ENCODE measurements around the gene SLC38A8.

SLC38A8 gene

DNA sequence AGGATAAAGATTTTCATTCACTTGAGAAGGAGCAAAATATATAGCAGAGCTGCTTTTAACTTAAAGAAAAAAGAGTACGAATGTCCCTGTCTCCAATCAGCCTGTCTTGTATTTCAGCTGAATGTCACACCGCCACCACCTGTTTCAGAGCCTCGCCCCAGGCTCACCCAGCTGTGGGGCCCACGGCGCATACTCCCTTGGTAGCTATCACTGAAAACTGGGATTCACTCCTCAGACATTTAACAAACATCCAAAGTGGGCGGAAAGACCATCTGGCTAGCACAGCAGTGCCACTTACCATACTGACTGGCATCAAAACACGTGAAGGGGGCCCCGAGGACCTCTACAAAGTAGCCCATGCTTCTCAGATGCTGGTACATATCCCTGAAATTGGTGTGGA is 25.4 kb upstream of the SLC38A8 start:
- DNase-seq: no peak

GRCh38 chr16:84067640-84068039 is 25.0 kb upstream of the SLC38A8 start:
- no peak for DNase-seq

GRCh38 chr16:84065536-84066132 is 23.0 kb upstream of the SLC38A8 start:
- peak; percentile 47 for DNase-seq

DNA sequence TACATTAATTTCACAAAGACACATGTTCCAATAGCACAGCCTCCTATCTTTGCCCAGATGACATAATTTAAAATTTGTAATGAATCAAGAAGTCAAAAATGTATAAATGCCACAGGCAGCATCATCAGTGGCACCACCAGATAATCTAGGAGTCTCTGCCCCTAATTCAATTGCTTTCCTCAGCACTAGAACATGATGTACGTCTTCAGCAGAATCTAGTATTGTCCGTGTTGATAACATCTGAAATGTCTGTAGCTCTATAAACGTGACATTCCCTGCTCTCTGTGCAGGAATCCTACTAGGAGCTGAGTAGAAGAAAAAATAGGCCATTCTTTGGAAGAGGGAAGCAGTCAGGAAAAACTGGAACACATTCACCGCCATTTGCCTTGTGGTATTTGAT is 21.4 kb upstream of the SLC38A8 start:
- no peak for DNase-seq

- peak; percentile 66 for DNase-seq
Observed at GRCh38 chr16:84062734-84063640, 20.4 kb upstream of the SLC38A8 start.

- DNase-seq: no peak
Observed at GRCh38 chr16:84061236-84061819, 18.7 kb upstream of the SLC38A8 start.

DNA sequence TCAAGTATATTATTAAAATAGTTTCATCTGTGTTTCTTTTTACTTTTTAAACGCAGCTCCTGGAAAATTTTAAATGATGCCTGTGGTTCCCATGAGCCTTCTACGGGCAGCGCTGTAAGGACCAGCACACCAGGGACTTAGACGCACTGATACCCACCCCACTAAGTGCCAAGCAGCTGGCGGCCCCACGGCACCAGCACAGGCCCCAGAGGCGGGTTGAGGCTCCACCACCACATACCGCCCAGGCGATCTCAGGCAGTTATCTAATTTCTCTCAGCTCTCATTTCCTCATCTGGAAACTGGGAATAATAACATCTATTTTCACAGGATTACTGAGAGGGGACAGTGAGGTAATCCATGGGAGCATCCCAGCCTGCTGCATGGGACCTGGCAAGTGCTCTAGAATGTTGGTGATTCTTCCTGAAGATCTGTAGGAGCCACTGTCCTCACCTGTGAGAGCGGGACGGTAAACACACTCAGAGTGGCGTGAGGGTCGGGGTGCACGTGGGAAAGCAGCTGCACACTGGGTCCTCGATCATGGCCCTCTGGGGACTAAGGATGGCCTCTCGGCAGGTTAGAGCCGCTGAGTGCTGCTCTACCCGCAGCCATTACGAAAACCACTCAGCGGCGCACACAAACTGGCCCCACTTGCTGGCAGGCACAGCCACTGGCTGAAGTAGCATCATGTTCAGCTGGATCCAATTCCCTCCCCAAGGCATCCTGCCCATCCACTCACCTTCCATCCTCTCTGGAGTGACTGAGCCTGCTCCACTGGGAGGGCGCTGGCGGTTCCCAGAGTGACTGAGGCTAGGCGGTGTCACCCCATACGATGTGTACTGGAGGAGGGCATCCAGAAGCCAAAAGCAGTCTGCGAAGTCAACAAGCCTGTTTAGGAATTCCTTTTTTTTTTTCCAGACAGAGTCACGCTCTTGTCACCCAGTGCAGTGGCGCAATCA is 17.6 kb upstream of the SLC38A8 start:
- DNase-seq: no peak

DNA sequence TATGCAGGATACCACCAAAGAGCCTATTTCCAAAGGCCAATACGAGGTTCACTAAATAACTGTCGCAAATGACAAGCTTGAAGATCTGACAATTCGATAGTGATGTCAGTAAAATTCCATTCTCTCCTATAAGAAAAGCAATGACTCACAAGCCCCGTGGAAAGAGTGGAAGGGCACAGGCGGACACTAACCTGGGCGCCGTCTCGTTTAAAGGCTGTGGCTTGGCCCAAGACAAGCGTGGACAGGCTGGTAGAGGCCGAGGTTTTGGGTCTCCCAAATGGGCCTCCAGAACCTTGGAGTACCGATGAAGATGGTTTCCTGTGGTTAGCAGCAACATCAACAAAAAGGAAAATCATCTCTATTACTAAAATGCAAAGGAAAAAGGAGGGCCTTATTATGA is 16.5 kb upstream of the SLC38A8 start:
- no peak for DNase-seq

GRCh38 chr16:84058664-84059063 is 16.1 kb upstream of the SLC38A8 start:
- DNase-seq: no peak

DNA sequence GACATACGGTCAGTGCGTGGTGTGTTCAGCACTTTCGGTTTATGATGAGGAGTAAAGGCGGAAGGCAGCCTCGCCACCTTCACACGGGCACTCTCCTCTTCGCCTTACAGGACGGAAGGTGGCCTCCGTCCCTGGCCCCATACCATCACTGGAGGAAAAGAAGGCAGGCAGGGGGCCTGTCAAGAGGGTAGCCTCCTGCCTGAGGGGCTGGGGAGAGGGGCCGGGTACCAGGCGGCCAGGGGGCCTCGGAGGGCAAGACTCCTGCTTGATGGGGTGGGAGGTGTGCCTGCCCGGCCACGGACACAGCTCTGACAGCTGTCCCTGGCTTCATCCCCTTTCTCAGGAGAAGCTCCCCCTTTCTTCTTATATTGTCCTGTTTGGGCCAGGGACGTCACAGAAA is 15.6 kb upstream of the SLC38A8 start:
- no peak for DNase-seq

DNA sequence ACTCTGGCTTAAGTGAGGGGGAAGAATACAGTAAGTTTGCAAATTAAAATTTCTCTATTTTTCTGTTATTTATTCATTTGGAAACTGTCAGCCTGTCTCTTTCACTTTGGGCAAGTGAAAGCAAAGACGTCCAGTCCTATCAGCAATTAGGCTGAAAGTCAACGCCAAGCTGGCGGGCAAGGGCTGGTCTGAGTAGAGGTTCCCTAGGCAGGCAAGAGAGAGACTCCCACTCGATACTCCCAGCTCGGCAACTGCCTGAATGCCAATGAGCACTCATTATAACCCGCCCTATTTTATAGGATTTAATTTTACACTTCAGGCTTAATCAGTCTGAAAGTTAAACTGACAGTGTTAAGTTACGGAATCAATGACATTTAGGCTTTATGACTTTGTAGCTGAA is 14.3 kb upstream of the SLC38A8 start:
- no peak for DNase-seq

GRCh38 chr16:84055801-84056634 is 13.4 kb upstream of the SLC38A8 start:
- DNase-seq: no peak

DNA sequence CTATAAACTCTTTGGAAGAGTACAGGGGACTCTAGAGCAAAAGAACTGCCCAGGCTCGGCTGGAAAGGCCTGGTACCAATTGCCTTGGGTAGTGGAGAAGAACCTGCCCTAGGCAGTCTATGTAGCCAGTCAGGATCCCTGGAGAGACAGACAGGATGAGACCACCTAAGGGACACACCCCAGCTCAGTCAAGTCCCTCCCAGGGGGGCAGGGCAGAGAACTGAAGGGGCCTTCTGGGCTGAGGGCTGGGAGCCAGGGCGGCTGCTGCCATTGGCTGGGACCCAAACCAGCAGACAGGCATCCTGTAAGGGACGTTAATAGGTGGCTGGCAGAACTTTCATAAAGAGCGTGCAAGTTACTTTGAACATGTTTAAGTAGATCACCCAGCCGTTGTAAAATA is 12.8 kb upstream of the SLC38A8 start:
- no peak for DNase-seq

GRCh38 chr16:84054916-84055315 is 12.3 kb upstream of the SLC38A8 start:
- DNase-seq: no peak

DNA sequence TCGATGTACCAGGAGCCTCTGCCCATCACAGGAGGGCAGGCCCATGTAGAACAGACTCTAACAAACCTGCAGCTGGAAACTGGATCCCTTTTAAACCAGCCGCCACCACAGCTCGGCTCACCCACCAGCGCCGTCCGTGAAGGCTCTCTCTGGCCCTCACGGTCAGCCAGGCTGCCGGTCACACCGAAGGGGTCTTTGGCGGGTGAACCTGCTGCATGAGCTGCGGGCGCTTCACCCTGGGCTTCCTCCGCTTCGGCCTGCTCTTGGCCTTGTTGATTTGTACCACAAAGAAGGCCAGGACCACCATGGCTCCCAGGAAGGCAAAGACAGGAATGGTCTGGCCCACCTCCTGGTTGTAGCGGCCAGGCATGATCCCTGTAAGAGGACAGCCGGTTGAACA is 11.7 kb upstream of the SLC38A8 start:
- no peak for DNase-seq

DNA sequence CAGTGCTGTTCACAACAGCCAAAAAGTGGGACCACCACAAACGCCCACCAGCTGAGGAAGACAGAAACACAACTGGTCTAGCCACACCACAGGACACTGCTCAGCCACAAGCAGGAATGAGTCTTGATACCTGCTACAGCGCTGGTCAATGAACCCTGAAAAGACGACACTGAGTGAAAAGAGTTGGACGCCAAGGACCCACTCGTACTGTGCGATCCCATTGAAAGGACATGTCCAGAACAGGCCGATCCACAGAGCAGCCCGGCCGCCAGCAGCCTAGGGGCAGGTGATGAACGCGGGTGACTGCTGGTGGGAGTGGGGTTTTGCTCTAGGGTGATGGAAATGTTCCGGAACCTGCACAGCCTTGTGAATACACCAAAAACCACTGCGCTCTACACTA is 10.6 kb upstream of the SLC38A8 start:
- DNase-seq: no peak

GRCh38 chr16:84052071-84052622 is 9.6 kb upstream of the SLC38A8 start:
- no peak for DNase-seq

DNA sequence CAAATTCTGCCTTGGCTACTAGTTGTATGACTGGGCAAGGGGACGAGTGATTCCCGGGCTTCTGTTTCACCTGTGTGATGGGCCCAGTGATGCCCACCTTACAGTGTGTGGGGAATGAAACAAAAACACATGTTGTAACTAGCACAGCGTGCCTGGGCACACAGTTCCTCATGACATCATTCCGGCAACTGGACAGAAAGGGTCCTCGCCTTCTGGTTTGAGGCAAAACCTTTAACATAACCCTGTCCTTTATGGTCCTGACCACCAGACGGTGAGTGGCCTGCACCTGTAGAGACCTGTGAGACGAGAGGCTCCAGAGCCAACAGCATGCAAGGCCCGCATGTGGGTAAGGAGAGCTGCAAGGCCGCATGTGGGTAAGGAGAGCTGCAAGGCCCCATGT is 7.7 kb upstream of the SLC38A8 start:
- no peak for DNase-seq

- DNase-seq: no peak
Observed at GRCh38 chr16:84049403-84050060, 6.9 kb upstream of the SLC38A8 start.

DNA sequence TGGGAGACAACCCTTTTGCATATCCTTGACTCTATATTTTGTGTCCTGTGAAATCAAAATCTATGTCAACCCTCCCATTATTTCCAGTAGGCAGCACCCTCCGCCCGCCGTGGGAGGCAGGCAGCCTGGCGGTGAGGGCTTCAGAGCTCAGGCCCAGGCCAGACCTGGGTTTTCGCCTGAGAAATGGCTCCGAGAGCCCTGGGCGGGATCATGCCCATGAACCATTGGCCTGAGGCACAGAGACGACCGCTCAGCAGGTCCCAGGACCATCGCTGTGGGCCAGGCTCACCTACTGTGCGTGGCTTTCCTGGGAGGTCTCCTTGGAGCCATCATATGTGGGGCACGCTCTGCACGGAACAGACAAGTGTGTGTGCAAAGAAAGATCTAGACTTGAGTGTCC is 6.3 kb upstream of the SLC38A8 start:
- DNase-seq: no peak

GRCh38 chr16:84048270-84048669 is 5.7 kb upstream of the SLC38A8 start:
- DNase-seq: no peak

Data from activated CD4-positive, alpha-beta T cell treated with anti-CD3 and anti-CD28 coated beads, Interleukin-2, Interleukin-6, amounts not matched to agents 100 ng/mL and 50 ng/mL, durations not matched to agents 16 hours and 8 hours (primary cell).